GM12872 (cell line): ENCODE results near the gene MICU2.

Source experiments
- TF ChIP-seq, protein P1 (sequence below): IDR thresholded peaks from 3 replicates; pipeline ENCODE4 v1.5.1; 2011; ENCODE audit warnings: low read depth, mild to moderate bottlenecking, low read length, moderate library complexity; ENCODE audit not compliant: insufficient read depth

The MICU2 gene

DNA sequence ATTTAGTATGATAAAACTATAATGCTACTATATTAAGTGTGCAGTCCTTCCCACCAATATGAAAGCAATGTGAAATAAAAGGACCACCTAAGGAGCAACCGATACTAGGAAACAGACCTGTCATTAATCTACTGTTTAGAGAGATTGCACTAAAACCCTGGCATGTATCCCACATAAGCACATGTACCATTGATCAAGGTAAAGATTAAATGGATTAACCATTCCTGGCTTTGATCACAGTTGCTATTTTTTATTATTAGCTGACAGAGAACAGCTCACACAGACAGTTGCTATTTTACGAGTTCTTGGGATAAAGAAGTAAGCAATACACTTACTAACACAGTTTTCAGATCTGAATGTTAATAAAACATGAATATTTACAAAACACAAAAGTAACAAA, 87.2 kb downstream of the MICU2 start:
- TF ChIP-seq, protein P1, sequence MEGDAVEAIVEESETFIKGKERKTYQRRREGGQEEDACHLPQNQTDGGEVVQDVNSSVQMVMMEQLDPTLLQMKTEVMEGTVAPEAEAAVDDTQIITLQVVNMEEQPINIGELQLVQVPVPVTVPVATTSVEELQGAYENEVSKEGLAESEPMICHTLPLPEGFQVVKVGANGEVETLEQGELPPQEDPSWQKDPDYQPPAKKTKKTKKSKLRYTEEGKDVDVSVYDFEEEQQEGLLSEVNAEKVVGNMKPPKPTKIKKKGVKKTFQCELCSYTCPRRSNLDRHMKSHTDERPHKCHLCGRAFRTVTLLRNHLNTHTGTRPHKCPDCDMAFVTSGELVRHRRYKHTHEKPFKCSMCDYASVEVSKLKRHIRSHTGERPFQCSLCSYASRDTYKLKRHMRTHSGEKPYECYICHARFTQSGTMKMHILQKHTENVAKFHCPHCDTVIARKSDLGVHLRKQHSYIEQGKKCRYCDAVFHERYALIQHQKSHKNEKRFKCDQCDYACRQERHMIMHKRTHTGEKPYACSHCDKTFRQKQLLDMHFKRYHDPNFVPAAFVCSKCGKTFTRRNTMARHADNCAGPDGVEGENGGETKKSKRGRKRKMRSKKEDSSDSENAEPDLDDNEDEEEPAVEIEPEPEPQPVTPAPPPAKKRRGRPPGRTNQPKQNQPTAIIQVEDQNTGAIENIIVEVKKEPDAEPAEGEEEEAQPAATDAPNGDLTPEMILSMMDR, result no peak

GRCh38 chr13:21511849-21512248, 92.1 kb downstream of the MICU2 start:
- TF ChIP-seq, protein P1, result no peak

DNA sequence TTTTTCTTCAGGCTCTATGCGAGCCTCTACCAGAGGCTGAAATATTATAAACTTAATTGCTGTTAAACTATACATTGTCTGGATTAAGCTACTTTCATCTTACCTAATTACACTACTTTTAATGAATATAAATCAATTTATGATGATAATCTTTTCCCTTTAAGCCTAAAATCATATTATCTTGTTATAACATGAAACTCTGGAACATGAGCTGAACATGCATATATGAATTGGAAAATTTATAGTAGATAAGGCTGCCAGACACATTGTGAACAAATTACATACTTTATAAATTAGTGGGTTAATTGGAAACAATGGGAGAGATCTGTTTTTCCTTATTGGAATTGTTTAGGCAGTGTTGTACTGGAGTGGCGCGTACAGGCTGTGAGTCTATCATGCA, 99.6 kb downstream of the MICU2 start:
- TF ChIP-seq, protein P1, result no peak

- TF ChIP-seq, protein P1, result 0 out of 3 replicates have a peak, but pooled peaks have one; percentile 14
Measured at GRCh38 chr13:21501686-21502085, 102.3 kb downstream of the MICU2 start.

DNA sequence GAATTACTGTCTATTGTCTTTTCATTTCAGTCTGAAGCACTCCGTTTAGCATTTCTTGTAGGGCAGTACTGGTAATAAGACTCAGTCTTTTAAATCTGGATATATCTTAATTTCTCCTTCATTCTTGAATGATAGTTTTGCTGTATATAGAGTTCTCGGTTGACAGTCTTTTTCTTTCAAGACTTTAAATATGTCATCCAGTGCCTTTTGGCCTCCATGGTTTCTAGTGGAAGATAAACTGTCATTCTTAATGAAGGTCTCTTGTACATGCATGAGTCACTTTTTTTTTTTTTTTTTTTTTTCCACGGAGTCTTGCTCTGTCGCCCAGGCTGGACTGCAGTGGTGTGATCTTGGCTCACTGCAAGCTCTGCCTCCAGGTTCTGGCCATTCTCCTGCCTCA, 117.6 kb downstream of the MICU2 start:
- TF ChIP-seq, protein P1, result no peak

- TF ChIP-seq, protein P1, result no peak
Measured at GRCh38 chr13:21483748-21484147, 120.2 kb downstream of the MICU2 start.

GRCh38 chr13:21481359-21481758, 122.6 kb downstream of the MICU2 start:
- TF ChIP-seq, protein P1, result no peak
